G401.6 (cell line): ENCODE measurements around the gene MANSC1.
A peak's percentile ranks its signal among the peaks of the same experiment; 100 is the strongest.

Experiments
- FAIRE-seq: peaks from 2 replicates; lab custom pipeline; 2012; peaks lifted over from hg19 to GRCh38; lab: Jason Lieb, UNC

MANSC1 gene

DNA sequence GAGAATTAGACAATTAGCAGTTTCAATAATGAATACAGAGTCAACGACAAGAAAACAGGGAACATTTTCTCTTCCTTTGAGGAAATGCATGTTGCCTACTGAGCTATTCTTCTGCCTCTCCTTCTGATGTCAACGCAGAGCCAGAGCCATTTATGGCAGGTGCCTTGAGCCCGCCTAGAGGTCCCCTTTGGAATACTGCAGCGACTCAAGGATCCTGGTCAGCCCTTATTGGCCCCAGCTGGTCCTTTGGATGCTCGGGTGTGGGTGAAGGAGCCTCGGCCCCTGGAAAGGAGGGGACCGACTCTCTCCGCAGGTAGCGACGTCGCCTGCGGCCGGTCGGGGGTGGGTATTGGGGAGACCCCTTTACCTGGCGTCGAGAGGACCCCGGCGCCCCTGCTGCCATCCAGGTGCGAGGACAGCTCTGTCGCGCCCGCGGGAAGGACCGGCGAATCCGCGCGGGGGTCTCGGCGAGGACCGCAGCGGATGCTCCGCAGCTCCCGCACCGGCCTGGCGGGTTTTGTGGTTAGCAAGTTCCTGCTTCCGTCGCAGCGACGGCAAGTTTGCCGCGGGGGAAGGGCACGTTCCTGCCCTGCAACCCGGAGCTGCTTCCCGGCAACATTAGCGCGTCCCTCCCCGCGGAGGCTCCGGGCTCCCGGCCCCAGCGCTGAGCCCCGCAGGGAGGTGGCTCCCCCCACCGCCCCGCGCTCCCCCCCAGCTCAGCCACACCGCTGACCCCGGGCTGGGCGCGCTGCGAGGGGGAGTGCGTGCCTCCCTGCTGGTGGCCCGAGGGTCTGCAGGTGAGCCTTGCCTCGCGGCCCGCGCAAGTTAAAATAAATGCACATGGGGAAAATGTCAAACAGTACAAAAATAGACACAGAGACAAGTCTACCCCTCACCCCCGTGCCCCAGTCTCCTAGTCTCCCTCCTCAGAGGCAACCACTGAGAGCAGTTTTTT lies at the start of gene MANSC1:
Gene MANSC1 (minus strand): TSS at position 532 of the 955 bp plus-strand sequence. CDS start 6,928 bp downstream, outside the sequence.
- no peak for FAIRE-seq

DNA sequence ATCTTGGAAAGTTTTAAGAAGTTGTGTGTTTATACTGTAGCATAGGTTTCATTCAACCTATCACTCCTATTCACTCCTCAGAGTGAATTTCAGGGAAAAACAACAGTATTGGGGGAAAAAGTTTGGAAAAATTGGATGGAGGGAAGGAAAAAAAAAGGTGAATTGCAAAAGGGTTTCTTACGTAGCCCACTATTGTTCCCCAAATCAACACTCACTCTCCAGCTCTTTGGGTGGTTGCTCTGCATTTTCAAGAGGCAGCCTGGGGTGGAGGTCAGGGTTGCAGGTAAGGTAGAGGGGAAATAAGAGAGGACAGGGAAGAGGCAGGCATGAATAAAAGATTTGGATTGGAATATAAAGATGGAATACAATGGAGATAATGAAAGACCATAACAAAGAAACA lies 49.1 kb upstream of the MANSC1 start:
- FAIRE-seq, result no peak

GRCh38 chr12:12398026-12398859 lies 48.2 kb upstream of the MANSC1 start:
- no peak for FAIRE-seq

DNA sequence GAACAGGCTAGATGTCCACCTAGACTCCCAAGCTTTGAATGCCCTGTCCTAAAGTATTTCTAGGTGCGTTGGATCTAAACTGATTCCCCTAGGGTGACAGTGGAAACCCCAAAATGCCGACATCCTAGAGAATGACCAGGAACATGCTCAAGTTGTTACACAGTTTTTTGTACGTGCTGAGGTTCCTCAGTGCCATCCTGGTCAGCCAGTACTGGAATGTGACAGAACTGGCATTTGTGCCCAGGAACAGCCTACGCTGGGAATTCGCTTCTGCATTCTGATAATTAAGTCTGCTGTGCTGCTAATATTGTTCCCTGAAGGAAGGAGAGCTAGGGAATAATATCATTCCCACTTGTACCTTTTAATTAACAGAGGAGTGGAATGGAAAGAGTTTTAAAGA lies 47.1 kb upstream of the MANSC1 start:
- no peak for FAIRE-seq

DNA sequence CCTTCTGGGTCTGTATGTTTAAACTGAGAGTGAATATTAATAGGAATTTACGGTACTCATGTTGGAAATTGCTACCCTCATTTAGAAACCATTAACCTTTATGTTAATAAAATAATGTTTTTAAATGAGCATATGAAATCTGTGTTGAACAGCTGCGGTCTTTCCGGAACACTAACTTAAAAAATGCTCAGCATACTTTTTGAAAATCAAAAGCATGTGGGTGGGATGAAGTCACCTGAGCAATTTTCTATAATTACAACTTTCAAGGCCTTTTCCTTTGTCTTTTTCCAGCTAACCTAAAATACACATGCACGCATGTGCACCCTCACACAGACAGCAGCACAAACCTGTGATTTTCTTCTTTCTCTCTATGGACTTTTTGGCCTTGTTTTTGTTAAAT lies 46.7 kb upstream of the MANSC1 start:
- FAIRE-seq, result no peak

GRCh38 chr12:12393171-12393570 lies 43.1 kb upstream of the MANSC1 start:
- FAIRE-seq, result no peak

- FAIRE-seq, result no peak
Measured at GRCh38 chr12:12392413-12392812, 42.4 kb upstream of the MANSC1 start.

DNA sequence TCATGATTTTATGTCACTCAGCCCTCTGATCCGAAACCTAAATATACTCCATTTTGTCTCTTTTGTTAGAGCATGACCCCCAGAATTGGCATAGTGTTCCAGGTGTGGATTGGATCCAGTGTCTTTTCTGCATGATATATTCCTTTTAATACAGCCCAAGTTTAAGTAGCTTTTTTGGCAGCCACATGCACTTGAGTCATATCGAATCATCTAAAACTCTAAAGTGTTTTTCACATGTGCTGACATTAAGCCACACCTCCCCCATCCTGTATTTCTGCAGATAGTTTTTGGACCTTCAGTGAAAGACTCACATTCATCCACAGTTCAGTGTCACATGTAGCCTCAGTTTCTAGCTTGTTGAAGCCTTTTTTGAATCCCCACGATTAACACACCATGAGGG lies 37.5 kb upstream of the MANSC1 start:
- FAIRE-seq, result no peak

DNA sequence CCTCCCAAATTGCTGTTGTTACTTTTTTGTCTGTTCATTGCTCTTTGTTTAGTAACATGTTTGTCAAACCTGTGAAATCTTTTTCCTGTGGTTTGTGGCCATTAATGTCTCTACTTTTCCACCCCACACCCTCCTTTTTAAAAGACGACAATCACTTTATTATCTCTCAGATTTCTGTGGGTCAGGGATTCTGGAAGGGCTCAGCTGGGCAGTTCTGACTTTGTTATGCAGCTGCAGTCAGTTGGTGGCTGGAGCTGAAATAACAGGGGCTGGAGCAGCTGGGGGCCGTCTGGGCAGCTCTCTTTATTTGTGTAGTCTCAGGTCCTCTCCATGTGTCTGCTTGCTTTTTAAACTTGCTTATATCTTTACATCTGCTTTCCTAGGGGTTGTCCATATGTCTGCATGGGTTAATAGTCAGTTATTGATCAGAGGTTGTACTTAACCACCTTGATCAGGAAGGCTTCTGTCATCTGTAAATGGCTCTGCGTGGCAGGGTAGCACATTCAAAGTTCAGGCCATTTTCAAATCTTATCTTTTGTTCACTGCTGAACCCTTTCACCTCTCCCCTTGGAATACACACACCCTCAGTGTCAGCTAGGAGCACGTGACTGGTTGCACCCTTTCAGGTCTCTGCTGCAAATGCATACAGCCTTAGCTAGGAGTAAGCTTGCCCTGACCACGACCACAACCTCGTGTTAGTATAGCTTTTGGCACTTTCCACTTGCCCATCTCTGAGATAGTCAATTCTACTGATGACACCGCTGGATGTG lies 34.7 kb upstream of the MANSC1 start:
- FAIRE-seq, result no peak

DNA sequence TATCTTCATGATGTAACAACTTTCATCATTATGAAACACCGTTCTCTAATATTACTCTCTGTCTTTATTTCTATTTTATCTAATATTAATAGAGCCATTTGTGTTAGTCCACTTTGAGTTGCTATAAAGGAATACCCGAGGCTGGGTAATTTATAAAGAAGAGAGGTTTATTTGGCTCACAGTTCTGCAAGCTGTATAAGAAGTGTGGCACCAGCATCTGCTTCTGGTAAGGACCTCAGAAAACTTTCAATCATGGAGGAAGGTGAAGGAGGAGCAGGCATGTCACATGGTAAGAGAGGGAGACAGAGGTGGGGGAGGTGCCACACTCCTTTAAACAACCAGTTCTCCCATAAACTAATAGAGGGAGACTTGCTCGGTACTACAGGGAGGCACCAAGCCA lies 31.9 kb upstream of the MANSC1 start:
- FAIRE-seq, result no peak

- no peak for FAIRE-seq
Measured at GRCh38 chr12:12380949-12381593, 31.0 kb upstream of the MANSC1 start.

DNA sequence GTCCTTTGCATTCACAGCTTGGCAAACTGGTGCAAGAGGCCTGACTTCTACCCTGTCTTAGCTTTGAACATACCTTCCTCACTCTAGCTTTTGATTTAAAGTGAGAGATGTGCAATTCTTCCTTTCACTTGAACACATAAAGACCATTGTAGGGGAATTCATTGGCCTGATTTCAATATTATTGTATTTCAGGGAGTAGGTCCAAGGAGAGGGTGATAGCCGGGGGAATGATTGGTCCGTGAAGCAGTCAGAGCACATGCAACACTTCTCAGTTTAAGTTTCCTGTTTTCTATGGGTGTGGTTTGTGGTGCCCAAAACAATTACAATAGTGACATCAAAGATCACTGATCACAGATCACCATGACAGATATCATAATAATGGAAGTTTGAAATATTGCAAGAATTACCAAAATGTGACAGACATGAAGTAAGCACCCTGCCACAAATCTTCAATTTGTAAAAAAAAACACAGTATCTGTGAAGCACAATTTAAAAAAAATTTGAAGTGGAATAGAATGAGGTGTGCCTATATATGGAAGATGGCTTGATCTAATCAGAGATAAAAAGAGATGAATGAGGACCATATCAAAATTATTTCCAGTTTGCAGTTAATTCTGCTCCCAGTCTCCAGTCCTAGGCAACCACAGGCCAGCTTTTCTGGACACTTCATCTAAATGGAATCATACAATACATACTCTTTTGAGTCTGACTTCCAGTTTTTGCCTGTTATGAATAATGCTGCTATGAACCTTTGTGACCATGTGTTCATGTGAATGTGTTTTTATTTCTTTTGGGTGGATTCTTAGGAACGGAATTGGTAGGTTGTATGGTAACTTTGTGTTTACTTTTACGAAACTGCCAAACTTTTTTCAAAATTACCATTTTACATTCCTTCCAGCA lies 30.0 kb upstream of the MANSC1 start:
- no peak for FAIRE-seq

DNA sequence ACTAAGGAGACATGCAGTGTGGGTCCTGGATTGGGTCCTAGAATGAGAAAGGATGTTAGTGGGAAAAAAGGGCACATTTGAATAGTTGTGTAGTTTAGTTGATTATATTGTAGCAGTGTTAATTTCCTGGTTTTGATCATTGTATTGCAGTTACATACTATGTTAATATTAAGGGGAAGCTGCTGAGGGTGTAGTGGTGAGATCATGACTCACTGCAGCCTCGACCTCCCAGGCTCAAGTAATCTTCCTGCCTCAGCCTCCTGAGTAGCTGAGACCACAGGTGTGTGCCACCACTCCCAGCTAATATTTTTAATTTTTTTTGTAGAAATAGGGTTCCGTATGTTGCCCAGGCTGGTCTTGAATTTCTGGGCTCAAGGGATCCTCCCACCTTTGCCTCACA lies 28.6 kb upstream of the MANSC1 start:
- FAIRE-seq, result no peak

DNA sequence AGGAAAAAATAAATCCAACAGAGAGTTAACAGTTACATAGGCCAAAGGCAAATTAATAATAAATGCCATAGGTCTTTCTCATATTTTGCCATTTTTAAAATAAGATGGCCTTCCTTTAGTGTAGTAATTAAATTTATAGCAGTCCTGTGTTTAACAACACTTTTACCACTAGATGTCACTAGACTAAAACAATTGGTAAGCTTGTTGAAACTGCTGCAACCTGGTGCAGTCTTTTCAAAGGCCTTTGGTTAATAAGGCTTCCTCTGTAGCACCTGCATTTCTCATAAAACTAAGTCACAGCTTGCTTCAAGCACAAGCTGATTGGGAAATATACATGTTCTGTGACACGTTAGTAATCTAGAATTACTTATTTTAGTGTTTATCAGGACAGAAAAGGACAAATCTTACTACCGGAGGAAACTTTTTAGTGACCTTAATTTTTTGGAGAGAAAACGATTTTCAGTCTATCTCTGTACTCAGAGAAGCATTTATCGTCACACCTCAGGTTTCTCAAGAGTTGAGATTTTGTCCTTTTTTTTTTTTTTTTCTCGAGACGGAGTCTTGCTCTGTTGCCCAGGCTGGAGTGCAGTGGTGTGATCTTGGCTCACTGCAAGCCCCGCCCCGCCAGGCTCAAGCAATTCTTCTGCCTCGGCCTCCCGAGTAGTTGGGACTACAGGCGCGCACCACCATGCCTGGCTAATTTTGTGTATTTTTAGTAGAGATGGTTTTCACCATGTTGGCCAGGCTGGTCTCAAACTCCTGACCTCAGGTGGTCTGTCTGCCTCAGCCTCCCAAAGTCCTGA lies 26.8 kb upstream of the MANSC1 start:
- peak; percentile 96 for FAIRE-seq

GRCh38 chr12:12372946-12373722 lies 23.1 kb upstream of the MANSC1 start:
- FAIRE-seq, result no peak

GRCh38 chr12:12367482-12367998 lies 17.5 kb upstream of the MANSC1 start:
- FAIRE-seq, result no peak

DNA sequence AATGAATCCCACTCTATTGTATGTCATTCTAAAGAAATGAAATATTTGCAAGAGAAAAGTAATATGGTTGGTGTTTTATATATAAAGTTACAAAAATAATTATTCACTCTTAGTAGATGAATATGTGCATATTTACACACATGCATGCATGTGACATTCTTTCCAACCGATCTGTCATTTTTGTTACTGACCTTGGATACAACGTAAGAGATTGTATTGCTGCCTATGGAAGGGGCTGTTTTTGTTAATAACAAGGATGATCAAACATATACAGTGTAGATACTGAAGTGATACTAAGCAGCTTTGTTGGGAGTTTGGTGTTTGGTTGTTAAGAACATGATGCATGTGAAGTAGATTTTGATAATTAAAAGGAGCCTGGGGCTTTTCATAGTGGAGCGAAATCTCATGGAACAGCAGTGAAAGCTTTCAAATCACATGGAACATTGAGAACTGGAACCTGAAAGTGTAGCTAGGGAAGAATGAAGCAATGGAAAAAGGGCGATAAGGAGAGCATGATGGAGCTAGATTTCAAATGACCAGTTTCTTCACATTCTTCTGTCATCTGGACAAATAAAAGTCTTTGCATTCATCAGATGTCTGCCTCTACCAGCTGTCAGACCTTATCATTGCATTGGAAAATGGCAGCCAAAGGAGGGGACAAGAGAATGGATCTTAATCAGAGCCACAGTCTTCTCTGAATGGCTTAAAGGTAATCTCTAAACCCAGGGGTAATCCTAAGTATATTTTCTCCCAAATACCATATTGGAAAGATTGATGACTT lies 16.8 kb upstream of the MANSC1 start:
- no peak for FAIRE-seq

- FAIRE-seq, result no peak
Measured at GRCh38 chr12:12365931-12366431, 15.9 kb upstream of the MANSC1 start.
